ENCODE data around the gene DMXL2.

DNA sequence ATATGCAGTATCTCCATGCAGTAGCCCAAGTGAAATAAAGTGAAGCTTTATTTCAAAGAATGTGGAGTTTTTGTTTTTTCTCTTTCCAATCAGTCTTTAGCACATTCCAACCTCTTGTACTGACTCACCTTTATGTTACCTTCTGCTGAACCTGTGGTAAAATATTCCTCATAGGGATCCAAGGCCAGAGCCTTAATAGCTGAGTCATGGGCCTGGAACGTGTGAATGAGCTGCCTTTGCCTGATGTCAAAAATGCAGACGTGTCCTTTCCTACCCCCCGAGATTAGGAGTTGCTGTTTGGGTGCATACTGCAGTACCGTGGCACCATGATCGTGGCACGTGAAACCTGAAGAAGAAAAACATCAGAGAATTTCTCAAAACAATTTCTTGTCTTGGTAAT is 172.6 kb downstream of the DMXL2 start:
- TF ChIP-seq, protein P1, sequence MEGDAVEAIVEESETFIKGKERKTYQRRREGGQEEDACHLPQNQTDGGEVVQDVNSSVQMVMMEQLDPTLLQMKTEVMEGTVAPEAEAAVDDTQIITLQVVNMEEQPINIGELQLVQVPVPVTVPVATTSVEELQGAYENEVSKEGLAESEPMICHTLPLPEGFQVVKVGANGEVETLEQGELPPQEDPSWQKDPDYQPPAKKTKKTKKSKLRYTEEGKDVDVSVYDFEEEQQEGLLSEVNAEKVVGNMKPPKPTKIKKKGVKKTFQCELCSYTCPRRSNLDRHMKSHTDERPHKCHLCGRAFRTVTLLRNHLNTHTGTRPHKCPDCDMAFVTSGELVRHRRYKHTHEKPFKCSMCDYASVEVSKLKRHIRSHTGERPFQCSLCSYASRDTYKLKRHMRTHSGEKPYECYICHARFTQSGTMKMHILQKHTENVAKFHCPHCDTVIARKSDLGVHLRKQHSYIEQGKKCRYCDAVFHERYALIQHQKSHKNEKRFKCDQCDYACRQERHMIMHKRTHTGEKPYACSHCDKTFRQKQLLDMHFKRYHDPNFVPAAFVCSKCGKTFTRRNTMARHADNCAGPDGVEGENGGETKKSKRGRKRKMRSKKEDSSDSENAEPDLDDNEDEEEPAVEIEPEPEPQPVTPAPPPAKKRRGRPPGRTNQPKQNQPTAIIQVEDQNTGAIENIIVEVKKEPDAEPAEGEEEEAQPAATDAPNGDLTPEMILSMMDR (IDR thresholded peaks at IDR 0.05 in 8 of 11, conservative IDR thresholded peaks at IDR 0.05 in 3 of 11) = no peak
- no peak for TF ChIP-seq POLR2A (IDR thresholded peaks at IDR 0.05)

Measured in spleen (tissue), 7 donors.